ENCODE measurements around the gene TACR3.
"Not testable (repeated sequence)": the region's sequence is repeated elsewhere in the genome, so short reads cannot be mapped to it uniquely, and the experiment has no call there.

TACR3 gene, protein sequence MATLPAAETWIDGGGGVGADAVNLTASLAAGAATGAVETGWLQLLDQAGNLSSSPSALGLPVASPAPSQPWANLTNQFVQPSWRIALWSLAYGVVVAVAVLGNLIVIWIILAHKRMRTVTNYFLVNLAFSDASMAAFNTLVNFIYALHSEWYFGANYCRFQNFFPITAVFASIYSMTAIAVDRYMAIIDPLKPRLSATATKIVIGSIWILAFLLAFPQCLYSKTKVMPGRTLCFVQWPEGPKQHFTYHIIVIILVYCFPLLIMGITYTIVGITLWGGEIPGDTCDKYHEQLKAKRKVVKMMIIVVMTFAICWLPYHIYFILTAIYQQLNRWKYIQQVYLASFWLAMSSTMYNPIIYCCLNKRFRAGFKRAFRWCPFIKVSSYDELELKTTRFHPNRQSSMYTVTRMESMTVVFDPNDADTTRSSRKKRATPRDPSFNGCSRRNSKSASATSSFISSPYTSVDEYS

DNA sequence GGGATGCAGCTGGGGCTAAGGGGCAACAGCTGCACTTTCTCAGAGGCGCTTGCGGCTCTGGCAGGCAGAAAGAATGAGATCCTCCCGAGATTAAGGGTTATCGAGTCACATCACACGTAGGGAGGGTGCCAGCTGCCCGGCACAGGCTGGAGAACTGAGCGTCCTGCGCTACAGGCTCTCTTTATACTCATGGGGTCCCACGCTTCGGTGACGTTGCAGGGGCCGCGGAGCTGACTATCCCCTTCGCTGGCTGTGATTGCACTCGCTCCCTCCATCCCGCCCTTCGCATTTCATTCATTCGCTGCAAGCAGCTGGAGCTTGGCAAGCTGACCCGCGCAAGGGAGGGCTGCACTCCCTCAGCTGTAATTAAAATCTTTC is at the start of gene TACR3:
Gene TACR3, minus strand, starts transcription at position 156 of the 378 bp plus-strand sequence. CDS start 310 bp downstream, outside the sequence.
- no peak for DNase-seq

DNA sequence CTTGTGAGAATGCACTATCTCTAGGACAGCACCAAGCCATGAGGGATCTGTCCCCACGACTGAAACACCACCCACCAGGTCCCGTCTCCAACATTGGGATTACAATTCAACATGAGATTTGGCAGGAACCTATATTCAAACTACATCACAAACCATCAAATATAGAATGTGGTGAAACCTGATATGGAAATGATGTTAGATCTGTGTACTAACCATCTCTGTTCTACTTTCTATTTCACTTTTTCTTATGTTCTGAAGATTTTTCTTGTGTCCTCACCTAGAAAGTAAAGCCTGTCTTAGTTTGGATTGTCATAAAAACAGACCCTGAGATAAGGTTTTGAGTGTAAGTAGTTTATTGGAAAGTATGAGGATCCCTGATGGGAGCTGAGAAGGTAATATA is 37.8 kb upstream of the TACR3 start:
- no peak for DNase-seq

GRCh38 chr4:103756741-103757140 is 37.0 kb upstream of the TACR3 start:
- no peak for DNase-seq

DNA sequence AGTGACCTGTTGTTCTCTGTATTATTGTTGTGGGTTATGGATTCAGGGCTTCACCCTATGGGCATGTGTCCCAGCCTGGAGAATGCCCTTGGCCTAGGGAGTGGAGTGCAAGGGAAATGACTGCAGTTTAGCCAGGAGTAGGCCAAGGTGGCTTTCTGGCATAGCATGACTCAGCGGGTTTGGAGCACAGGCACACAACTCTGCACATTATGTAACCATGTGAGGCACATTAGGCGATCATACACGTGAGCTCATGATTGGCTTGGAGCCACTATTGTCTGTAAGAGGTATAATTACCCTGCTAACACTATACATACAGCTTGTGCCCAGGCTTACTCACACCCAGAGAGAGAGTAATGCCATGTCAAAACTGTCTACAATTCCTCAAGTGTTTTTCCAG is 35.1 kb upstream of the TACR3 start:
- DNase-seq, result peak; percentile 90

GRCh38 chr4:103753868-103754653 is 34.3 kb upstream of the TACR3 start:
- DNase-seq, result no peak

DNA sequence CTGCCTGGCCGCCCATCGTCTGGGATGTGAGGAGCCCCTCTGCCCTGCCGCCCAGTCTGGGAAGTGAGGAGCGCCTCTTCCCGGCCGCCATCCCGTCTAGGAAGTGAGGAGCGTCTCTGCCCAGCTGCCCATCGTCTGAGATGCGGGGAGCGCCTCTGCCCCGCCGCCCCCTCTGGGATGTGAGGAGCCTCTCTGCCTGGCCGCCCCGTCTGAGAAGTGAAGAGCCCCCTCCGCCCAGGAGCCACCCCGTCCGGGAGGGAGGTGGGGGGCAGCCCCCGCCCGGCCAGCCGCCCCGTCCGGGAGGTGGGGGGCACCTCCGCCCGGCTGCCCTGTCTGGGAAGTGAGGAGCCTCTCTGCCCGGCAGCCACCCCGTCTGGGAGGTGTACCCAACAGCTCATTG is 3.4 kb upstream of the TACR3 start:
- not testable (repeated sequence) for DNase-seq

DNA sequence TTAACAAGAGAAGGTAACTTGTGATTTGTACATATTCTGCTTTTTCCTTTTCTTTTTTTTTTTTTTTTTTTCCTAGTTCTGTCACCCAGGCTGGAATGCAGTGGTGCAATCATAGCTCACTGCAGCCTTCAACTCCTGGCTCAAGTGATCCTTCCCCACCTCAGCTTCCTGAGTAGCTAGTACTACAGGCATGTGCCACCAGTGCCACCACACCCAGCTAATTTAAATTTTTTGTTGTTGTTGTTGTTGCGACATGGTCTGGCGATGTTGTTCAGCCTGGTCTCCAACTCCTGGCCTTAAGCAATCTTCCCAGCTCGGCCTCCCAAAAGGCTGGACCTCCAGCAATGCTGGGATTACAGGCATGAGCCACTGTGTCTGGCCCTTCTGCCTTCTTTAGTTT is 1.5 kb upstream of the TACR3 start:
- no peak for DNase-seq

GRCh38 chr4:103720661-103721060 is 876 bp upstream of the TACR3 start:
- DNase-seq, result no peak

DNA sequence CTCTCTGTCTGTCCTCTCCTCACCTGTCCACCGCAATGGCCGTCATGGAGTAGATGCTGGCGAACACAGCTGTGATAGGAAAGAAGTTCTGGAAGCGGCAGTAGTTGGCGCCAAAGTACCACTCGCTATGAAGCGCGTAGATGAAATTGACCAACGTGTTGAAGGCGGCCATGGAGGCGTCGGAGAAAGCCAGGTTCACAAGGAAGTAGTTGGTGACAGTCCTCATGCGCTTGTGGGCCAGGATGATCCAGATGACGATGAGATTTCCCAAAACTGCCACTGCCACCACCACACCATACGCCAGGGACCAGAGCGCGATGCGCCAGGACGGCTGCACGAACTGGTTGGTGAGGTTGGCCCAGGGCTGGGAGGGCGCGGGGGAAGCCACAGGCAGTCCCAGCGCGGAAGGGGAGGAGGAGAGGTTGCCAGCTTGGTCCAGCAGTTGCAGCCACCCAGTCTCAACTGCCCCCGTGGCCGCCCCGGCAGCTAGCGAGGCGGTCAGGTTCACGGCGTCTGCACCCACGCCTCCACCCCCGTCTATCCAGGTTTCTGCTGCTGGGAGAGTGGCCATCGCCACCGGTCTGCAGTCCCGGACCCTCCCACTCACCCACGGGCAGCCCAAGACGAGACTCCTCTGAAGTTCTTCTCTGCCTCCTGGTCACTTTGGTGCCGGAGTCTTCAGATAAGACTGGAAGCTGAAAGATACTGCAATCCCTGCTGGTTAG is 518 bp downstream of the TACR3 start:
- no peak for DNase-seq

GRCh38 chr4:103692615-103693014 is 27.2 kb downstream of the TACR3 start:
- no peak for DNase-seq

- DNase-seq, result no peak
Measured at GRCh38 chr4:103673983-103674382, 45.8 kb downstream of the TACR3 start.

- DNase-seq, result not testable (repeated sequence)
Measured at GRCh38 chr4:103666764-103667163, 53.0 kb downstream of the TACR3 start.

- DNase-seq, result no peak
Measured at GRCh38 chr4:103664436-103665075, 55.2 kb downstream of the TACR3 start.

DNA sequence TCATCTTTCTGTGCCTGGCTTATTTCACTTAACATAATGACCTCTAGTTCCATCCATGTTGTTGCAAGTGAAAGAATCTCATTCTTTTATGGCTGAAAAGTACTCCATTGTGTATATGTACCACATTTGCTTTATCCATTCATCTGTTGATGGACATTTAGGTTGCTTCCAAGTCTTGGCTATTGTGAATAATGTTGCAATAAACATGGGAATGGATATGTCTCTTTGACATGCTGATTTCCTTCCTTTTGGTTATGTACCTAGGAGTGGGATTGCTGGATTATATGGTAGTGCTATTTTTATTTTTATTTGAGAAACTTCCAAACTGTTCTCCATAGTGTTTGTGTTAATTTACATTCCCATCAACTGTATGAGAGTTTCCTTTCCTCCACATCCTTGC is 71.2 kb downstream of the TACR3 start:
- DNase-seq, result no peak

DNA sequence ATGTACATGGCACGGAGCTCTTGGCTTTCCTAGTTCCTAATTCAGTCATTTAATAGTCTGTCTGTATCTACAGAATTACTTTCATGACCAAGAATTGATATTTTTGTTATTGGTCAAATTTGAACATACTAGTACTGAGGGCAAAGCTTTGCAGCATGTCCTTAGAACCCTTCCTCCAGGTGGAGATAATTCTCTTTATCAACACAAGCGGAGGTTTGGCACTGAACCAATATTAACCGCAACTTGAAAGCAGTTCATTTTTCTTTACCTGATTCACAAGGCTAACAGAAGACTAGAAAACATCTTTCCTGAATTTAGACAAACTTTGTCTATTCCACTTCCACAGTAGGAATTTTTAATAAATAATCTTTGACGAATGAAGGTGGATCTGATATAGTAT is 73.8 kb downstream of the TACR3 start:
- no peak for DNase-seq

DNA sequence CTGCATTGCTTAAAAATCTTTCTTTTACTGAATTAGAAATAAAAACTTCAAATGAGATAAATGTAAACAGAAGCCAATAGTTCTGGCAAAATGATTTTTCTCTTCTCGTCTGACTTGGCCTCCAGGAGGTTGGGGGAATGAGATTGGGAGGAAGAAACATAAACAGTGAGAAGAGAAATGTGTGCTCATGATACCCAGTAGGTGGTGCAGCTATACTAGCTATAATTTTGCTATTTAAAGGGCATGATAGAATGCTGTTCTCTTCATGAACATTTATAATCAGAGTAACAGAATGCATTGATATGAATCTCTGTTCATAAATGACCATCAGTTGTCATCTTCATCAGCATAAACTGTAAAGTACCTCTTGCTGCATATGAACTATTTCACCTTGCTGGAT is 85.5 kb downstream of the TACR3 start:
- DNase-seq, result no peak

- no peak for DNase-seq
Measured at GRCh38 chr4:103626296-103626695, 93.5 kb downstream of the TACR3 start.

- DNase-seq, result no peak
Measured at GRCh38 chr4:103591841-103592240, 127.9 kb downstream of the TACR3 start.

GRCh38 chr4:103567591-103567990 is 152.2 kb downstream of the TACR3 start:
- no peak for DNase-seq

- DNase-seq, result not testable (repeated sequence)
Measured at GRCh38 chr4:103559178-103559577, 160.6 kb downstream of the TACR3 start.
